ENCODE data around the gene CYP27A1.

DNA sequence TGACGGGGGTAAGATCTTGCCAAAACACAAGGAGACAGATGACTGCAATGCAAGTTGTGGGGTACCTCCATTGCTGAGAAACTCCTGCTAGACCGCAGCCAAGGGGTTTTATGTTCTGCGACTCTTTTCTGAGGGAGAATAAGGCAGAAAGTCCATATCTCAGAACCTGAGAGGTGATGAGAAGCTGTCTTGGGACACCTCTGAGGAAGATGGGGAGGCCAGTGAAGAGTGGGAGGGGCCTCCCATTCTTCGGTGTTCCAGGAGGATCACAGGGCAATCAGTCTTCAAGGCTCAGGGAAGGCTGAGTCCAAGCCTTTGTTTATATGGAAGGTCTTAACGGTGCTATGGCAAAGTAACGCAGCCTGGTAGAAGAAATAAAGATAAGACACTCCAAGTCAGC is 18.0 kb downstream of the CYP27A1 start:
- TF ChIP-seq, protein P1, sequence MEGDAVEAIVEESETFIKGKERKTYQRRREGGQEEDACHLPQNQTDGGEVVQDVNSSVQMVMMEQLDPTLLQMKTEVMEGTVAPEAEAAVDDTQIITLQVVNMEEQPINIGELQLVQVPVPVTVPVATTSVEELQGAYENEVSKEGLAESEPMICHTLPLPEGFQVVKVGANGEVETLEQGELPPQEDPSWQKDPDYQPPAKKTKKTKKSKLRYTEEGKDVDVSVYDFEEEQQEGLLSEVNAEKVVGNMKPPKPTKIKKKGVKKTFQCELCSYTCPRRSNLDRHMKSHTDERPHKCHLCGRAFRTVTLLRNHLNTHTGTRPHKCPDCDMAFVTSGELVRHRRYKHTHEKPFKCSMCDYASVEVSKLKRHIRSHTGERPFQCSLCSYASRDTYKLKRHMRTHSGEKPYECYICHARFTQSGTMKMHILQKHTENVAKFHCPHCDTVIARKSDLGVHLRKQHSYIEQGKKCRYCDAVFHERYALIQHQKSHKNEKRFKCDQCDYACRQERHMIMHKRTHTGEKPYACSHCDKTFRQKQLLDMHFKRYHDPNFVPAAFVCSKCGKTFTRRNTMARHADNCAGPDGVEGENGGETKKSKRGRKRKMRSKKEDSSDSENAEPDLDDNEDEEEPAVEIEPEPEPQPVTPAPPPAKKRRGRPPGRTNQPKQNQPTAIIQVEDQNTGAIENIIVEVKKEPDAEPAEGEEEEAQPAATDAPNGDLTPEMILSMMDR (IDR thresholded peaks at IDR 0.05) = no peak
- TF ChIP-seq POLR2A (IDR thresholded peaks at IDR 0.05) = no peak
